HL-60 (cell line): ENCODE results near the gene NTHL1.

Experiments used
- DNase-seq, 2 experiments: peaks; one replicate each; pipeline ENCODE4 v3.0.0-alpha.2; 2010 to 2020; ENCODE audit warnings: low read depth in 1 of 2, low spot score in 1 of 2
- H3K27ac ChIP-seq: fragments of 250-450 bp; sonication (Bioruptor Pico); replicated peaks from 2 replicates; pipeline ENCODE4 v1.5.1; 2020; ENCODE audit warnings: mild to moderate bottlenecking, moderate library complexity
- H3K27me3 ChIP-seq: fragments of 250-450 bp; sonication (Bioruptor Pico); 2 replicates; pipeline ENCODE4 v1.5.1; 2021; ENCODE audit warnings: mild to moderate bottlenecking, moderate library complexity; ENCODE audit not compliant: insufficient read depth, poor library complexity, severe bottlenecking
- H3K4me3 ChIP-seq: replicated peaks from 2 replicates; pipeline ENCODE4 v1.5.1; 2011; ENCODE audit warnings: mild to moderate bottlenecking, control low read depth, low read length; ENCODE audit not compliant: insufficient read depth
- CTCF ChIP-seq: IDR thresholded peaks from one replicate; pipeline ENCODE4 v1.5.1; 2011; ENCODE audit warnings: low read length, control low read depth, inconsistent platforms; ENCODE audit not compliant: insufficient read depth
- GABPA ChIP-seq: IDR thresholded peaks from 2 replicates; pipeline ENCODE4 v1.6.1; 2012; ENCODE audit warnings: low read depth
- POLR2AphosphoS5 ChIP-seq: IDR thresholded peaks from 2 replicates; pipeline ENCODE4 v1.6.1; 2012; ENCODE audit warnings: low read depth
- REST ChIP-seq: IDR thresholded peaks from 2 replicates; pipeline ENCODE4 v1.6.1; 2012; ENCODE audit warnings: low read depth; ENCODE audit not compliant: insufficient replicate concordance
- SPI1 ChIP-seq: IDR thresholded peaks from 2 replicates; pipeline ENCODE4 v1.6.1; 2012; ENCODE audit warnings: low read depth, mild to moderate bottlenecking, borderline replicate concordance

Gene NTHL1

GRCh38 chr16:2063861-2064260 is 16.2 kb upstream of the NTHL1 start:
- no peak for DNase-seq
- Histone ChIP-seq H3K4me3 (no peak overlapping the region), H3K27ac (no peak overlapping the region), H3K27me3 (no peaks in the 10 kb centered on the region)
- no peak for TF ChIP-seq REST
- TF ChIP-seq GABPA, result no peak
- TF ChIP-seq POLR2AphosphoS5, result no peak
- TF ChIP-seq SPI1, result no peak
- no peak for TF ChIP-seq CTCF

- Histone ChIP-seq H3K27me3 (no peaks in the 10 kb centered on the region), H3K27ac (no peak overlapping the region), H3K4me3 (no peak overlapping the region)
- DNase-seq, result no peak
- no peak for TF ChIP-seq SPI1
- no peak for TF ChIP-seq POLR2AphosphoS5
- no peak for TF ChIP-seq REST
- TF ChIP-seq CTCF, result no peak
- TF ChIP-seq GABPA, result no peak
These were observed 15.2 kb upstream of the NTHL1 start for GRCh38 chr16:2062801-2063200.

- H3K27ac ChIP-seq, result no peak overlapping the region
- no peak for DNase-seq
- H3K27me3 ChIP-seq, result no peaks in the 10 kb centered on the region
- no peak for TF ChIP-seq SPI1
- TF ChIP-seq GABPA, result no peak
- no peak for TF ChIP-seq CTCF
- H3K4me3 ChIP-seq, result no peak overlapping the region
These were observed 13.9 kb upstream of the NTHL1 start for GRCh38 chr16:2061526-2061925.

GRCh38 chr16:2061023-2061422 is 13.4 kb upstream of the NTHL1 start:
- Histone ChIP-seq H3K27me3 (no peaks in the 10 kb centered on the region), H3K4me3 (no peak overlapping the region), H3K27ac (no peak overlapping the region)
- no peak for DNase-seq
- TF ChIP-seq REST (no peak), CTCF (no peak), POLR2AphosphoS5 (no peak), SPI1 (no peak), GABPA (no peak)
